AG09319 (cell line): ENCODE measurements around the gene EDRF1.
A peak's percentile ranks its signal among the peaks of the same experiment; 100 is the strongest.

Experiments used
- DNase-seq: peaks from one replicate; pipeline ENCODE4 v3.0.0-alpha.2; 2010; ENCODE audit warnings: low read depth; ENCODE audit errors: extremely low read depth
- TF ChIP-seq, protein P1 (sequence below): IDR thresholded peaks from 2 replicates; pipeline ENCODE4 v1.5.1; 2011; ENCODE audit warnings: low read depth, mild to moderate bottlenecking, inconsistent platforms, low read length, moderate library complexity

The EDRF1 gene

DNA sequence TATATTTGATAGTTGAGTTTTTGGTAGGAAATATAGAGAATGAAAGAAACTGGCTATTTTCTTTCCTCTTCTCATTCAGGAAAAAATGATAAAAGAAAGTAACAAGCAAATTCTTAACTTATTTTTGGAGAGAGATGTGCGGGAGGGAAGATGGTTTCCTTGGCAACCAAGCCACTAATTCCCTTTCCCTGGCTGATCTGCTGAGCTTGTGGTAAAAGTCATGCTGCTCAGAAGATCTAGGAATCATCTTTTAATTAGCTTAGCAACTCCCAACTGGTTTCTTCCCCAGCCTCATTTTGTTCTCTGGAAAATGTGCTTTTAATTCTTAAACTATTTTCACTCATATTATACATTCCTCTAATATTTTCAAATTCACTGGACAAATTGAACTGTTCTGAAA lies 91.7 kb downstream of the EDRF1 start:
- DNase-seq: no peak
- TF ChIP-seq, protein P1, sequence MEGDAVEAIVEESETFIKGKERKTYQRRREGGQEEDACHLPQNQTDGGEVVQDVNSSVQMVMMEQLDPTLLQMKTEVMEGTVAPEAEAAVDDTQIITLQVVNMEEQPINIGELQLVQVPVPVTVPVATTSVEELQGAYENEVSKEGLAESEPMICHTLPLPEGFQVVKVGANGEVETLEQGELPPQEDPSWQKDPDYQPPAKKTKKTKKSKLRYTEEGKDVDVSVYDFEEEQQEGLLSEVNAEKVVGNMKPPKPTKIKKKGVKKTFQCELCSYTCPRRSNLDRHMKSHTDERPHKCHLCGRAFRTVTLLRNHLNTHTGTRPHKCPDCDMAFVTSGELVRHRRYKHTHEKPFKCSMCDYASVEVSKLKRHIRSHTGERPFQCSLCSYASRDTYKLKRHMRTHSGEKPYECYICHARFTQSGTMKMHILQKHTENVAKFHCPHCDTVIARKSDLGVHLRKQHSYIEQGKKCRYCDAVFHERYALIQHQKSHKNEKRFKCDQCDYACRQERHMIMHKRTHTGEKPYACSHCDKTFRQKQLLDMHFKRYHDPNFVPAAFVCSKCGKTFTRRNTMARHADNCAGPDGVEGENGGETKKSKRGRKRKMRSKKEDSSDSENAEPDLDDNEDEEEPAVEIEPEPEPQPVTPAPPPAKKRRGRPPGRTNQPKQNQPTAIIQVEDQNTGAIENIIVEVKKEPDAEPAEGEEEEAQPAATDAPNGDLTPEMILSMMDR: no peak

- peak; percentile 29 for DNase-seq
- TF ChIP-seq, protein P1: no peak
Observed at GRCh38 chr10:125812128-125812750, 92.7 kb downstream of the EDRF1 start.
